GM19099 (cell line): ENCODE measurements around the gene DMRT1.

Experiments
- POLR2A ChIP-seq: IDR thresholded peaks from 3 replicates; pipeline ENCODE4 v1.6.1; 2011; ENCODE audit warnings: low read depth; ENCODE audit not compliant: insufficient read length; ENCODE audit errors: extremely low read depth

The DMRT1 gene

DNA sequence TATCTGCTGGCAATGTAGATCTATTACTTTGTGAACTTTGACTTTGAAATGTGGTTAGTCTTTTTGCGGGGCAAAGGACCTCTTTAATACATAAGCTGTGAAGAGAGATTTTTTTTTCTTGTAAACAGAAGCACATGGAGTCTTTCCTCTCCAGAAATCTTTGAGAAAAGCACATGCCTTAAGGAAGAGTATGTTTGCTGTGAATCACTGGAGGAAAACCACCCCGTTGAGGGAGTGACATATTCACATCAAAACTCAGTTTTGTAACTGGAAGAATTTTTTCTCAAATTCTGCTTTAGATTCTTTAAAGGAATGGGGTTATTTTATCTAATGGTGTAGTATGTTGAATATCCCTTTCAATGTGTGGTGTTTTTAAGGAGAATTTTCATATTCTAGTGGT lies 138.5 kb downstream of the DMRT1 start:
- no peak for TF ChIP-seq POLR2A

DNA sequence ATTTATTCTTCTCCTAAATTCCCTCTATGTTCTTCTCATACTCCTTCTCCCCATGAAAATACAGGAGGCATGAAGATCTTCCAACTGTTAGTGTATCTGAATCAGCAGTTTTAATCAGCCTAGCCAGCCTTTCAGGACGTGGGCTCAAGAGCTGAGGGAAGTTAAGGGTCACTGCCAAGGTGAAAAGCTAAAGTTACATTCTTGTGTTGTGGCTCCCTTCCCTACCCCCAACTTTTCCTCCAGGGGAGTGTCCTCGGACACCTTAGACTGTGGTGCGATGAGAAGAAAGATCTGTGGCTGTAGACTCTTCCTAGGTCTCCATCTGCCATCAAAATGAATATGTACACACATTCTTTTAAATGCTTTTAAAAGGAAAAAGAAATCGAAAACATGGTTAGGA lies 139.1 kb downstream of the DMRT1 start:
- TF ChIP-seq POLR2A = no peak

DNA sequence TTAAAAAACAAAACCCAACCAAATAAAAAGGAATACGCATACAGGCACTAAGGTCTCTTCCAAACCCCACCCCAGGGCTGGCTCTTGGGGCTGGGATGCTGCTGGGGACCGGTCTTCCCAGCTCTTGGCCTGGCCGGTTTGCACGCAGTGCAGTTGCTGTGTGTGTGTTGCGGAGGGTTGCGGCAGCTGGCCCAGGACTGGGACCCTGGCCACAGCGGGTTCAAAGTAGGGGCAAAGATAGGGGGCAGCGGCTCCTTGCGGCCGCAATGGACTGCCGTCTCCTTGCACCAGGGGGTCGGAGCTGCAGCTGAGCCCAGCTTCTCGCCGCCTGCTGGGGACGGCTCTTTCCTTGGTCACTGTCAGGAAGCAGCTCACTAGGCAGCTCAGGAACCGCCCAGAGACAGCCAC lies 140.0 kb downstream of the DMRT1 start:
- no peak for TF ChIP-seq POLR2A

DNA sequence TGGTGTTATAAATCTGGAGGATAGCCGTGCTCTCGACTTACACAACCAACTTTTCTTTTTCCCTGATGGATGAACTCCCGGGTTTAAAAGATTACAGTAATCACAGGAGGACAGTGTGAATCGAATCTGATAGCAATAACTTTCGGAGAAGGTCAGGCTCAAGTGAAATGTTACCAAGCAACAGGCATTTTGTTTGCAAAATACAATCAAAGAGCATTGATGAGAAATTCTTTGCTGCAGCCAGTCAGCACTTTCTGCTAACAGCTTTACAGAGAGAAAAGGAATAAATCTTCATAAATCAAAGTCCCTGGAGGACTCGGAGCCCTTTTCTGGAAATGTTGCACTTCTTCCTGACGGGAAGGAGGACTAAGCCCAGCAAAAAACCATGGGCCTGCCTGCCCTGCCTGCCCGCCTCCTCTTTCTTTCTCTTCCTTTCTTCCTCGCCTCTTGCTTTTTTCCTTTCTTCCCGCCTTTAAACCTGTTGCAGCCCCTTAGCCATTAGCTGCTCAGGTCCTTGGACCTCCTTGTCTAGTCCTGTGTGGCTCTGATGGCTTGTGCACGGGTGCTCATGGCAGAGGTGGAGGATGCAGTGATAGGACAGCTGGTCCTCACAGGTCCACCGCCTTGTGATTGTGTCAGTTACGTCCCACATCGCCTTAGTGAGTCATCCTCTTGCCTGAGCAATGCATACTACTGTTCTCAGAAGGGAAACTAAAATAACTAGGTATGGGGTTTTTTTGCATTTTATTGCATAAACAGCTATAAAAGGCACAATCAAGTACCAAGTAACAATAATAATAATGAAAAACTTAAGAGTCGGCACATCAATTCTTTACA lies 141.1 kb downstream of the DMRT1 start:
- TF ChIP-seq POLR2A = no peak

DNA sequence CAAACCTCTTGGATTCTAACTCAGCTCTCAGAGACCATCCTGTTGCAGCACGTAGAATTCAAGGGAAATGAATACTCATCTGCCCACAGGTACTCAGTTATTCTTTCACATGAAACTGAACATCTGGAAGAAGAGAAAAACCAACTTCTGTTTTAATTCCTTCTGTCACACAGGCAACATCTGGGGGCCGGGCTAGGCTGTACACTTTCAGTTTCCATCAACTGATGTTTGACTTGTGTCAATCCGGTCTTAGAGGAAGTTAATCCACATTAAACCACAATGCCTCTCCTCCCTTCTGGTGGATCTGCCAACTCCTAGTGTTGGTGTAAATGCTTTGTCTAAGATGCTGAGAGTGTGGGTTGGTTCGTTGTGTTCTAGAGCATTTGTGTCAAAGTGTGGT lies 152.5 kb downstream of the DMRT1 start:
- no peak for TF ChIP-seq POLR2A

DNA sequence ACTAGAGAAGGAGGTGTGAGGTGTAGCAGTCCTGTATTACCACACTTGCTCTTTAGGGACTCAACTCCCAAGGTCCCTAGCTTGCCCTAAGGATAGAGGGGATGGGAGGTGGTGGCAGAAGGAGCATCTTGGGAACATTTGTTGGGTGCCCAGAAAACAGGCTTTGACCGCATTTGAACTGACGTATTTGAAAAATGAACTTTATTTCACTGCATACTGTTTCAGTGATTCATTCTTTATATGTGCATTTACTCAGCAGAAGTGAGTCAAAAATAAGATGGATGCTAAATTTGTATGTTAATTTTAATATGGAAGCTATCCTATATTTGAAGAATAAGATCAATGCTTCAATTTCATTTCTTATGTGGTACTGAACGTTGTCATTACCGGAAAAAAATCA lies 153.7 kb downstream of the DMRT1 start:
- no peak for TF ChIP-seq POLR2A

- no peak for TF ChIP-seq POLR2A
Measured at GRCh38 chr9:995781-996180, 154.3 kb downstream of the DMRT1 start.

DNA sequence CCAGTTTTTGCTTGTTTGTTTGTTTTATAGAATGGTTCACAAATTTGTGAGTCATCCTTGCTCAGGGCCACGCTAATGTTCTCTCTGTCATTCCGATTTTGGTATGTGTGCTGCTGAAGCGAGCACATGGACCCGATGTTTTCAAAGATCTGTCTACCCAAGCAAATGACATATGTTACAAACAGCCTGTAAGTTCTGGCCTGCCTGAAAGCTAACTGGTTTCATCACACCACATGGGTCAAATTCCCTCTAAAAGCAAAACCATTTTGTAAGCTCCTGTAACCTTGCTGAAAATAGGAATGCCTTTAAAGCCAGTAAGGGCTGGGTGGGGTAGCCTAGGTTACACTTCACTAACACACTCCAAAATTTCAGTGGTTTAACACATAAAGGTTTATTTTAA lies 160.3 kb downstream of the DMRT1 start:
- TF ChIP-seq POLR2A = no peak

- no peak for TF ChIP-seq POLR2A
Measured at GRCh38 chr9:1002678-1003077, 161.2 kb downstream of the DMRT1 start.

GRCh38 chr9:1005043-1005667 lies 163.7 kb downstream of the DMRT1 start:
- TF ChIP-seq POLR2A = no peak

GRCh38 chr9:1007312-1007711 lies 165.8 kb downstream of the DMRT1 start:
- no peak for TF ChIP-seq POLR2A

DNA sequence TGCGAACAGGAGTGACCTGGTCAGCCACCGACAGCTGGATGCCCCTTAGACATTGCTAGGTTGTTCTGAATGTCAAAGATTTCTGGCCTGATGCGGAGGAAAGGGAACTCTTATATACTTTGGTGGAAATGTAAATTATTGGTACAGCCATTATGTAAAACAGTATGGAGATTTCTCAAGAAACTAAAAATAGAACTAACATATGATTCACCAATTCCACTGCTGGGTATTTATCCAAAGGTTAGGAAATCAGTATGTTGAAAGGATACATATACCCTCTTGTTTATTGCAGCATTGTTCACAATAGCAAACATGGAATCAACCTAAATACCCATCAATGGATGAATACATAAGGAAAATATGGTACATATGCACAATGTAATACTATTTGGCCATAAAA lies 166.7 kb downstream of the DMRT1 start:
- no peak for TF ChIP-seq POLR2A

DNA sequence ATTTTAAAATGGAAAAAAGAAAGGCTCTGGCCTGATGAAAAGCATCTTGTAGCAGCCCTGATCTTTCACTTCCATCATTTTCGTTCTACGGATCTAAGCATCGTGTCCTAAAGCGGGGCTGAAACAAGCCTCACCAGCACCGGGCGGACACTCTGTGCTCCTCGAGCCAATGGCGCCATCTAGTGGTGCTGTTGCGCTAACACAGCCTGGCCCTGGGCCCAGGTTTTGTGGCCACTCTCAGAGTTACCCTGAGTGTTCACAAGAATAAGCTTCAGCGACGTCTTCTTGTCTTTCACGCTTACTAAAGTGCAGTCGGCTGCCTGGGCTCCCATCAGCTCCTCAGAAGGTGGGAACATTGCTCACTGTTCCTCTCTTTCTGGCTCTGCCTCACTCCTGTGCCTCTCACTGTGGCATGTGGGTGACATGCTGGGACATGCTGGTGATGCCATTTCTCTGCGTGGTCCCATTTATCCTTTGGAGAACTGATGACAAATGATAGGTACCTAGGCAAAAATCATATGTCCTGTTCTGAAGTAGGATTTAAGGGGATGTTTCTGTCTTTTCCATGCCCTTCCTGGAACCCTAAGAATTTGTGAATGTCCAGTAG lies 167.7 kb downstream of the DMRT1 start:
- no peak for TF ChIP-seq POLR2A

DNA sequence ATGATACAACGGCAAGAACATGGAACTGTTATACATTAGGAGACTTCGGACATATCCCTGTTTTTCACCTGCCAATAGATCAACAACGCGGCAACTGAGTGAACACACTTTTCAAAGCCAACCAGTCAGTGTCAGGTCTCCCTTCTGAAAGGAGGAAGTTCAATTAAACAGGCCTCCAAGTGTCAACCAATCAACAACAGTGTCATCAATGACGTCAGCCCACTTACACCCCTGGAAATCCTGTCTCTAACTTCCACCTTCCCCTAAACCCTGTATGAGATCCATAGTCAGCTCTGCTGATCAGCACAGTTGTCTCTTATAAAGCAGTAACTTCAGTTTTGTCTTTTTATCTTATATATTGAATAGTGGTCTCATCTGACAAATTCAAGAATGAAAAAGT lies 171.5 kb downstream of the DMRT1 start:
- no peak for TF ChIP-seq POLR2A

DNA sequence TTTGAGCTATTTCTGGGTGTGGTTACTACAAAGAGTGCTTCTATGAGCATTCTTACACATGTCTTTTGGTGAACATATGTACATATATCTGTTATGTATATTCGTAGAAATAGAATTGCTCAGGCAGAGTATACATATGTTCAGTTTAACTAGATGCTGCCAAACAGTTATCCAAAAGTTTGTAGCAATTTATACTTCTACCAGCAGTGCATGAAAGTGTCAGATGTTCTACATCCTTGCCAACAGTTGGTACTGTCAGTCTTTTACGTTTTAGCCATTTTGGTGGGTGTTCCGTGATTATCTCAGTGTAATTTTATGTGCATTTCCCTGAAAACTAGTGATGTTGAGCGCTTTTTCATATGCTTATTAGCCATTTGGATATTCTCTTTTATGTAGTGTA lies 172.7 kb downstream of the DMRT1 start:
- TF ChIP-seq POLR2A = no peak

DNA sequence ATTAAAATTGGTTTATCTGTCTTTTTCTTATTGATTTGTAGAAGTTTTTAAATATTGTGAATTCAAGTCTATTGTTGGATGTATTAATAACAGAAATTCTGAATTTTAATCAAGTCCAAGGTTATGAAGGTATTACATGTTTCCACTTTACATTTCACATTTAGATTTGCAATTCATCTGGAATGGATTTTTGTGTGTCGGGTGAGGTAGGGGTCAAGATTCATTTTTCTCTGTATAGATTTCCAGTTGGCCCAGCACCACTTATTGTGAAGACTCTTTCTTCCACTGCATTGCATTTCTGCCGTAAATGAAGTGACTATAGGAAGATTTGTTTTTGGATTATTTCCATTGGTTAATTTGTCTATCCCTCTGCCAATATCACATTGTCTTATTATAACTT lies 173.1 kb downstream of the DMRT1 start:
- no peak for TF ChIP-seq POLR2A
